Measurements from ENCODE around the gene SLAMF9.

DNA sequence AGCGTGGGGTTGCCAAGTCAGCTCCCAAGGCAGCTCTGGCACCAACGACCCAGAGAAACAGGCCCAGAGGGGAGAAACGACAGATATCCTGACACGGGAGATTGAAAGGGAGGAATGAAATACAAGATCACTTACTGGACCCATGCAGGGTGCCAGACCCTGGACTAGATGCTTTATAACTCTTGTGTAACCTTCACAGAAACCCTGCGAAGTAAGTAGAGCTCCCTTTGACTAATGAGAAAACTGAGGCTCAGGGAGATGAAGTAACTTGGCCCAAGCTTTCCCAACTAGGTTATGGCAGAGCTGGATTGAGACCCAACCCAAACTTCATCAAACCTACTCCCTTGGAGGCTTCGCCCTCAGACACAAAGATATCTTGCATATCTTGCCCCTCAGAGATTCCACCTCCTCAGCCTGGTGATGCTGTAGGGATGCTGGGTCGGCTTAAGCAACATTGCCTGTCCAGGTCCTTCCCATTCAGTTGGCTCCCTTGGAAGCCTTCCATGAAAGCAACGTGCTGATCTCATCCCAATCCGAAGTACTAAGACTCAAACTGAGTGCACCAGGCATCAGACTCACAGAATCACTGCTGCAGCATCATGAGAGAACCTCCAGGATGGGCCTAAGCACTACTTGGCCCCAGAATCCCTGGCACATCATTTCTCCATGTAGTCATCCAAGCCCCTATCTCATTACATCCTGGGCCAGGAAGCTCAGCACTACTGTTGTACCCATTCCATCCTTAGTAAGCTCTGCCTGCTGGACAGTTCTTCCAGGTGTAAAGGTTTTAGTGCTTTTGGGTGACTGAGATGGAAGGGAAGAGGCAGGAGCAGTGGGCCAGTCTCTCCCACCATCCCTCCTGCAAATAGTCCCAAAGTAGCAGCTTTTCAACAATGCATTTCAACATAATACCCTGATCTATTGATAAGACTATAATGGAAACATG lies 7.5 kb downstream of the SLAMF9 start:
- TF ChIP-seq, protein P1, sequence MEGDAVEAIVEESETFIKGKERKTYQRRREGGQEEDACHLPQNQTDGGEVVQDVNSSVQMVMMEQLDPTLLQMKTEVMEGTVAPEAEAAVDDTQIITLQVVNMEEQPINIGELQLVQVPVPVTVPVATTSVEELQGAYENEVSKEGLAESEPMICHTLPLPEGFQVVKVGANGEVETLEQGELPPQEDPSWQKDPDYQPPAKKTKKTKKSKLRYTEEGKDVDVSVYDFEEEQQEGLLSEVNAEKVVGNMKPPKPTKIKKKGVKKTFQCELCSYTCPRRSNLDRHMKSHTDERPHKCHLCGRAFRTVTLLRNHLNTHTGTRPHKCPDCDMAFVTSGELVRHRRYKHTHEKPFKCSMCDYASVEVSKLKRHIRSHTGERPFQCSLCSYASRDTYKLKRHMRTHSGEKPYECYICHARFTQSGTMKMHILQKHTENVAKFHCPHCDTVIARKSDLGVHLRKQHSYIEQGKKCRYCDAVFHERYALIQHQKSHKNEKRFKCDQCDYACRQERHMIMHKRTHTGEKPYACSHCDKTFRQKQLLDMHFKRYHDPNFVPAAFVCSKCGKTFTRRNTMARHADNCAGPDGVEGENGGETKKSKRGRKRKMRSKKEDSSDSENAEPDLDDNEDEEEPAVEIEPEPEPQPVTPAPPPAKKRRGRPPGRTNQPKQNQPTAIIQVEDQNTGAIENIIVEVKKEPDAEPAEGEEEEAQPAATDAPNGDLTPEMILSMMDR (conservative IDR thresholded peaks at IDR 0.05; ENCODE audit: low read length): no peak
- TF ChIP-seq EZH2phosphoT487 (IDR thresholded peaks at IDR 0.05; ENCODE audit: borderline replicate concordance): no peak
